Liver (tissue), 9 donors: ENCODE measurements around the gene ANKRD44. TPM values are rescaled to one million over a fixed set of nuclear protein-coding genes. Genes with fewer than 3 reads are reported as not detected.

Experiments
- DNase-seq: peaks from one replicate; pipeline ENCODE4 v3.0.0-alpha.2; 2017; ENCODE audit warnings: low spot score
- H3K27ac ChIP-seq, 2 donors: one replicate each; pipeline ENCODE4 v1.7.0; 2013; ENCODE audit warnings: inconsistent platforms in 2 of 2, low read length in 2 of 2, control low read depth in 1 of 2, low read depth in 1 of 2, mild to moderate bottlenecking in 1 of 2
- H3K27me3 ChIP-seq, 4 donors: one replicate each; pipeline versions ENCODE4 v1.6.1 to v1.7.0; 2013; ENCODE audit warnings: low read length in 3 of 4, inconsistent platforms in 1 of 4, mild to moderate bottlenecking in 1 of 4, moderate library complexity in 1 of 4; ENCODE audit not compliant: control insufficient read depth in 4 of 4, insufficient read depth in 4 of 4
- H3K36me3 ChIP-seq, 4 donors: one replicate each; pipeline versions ENCODE4 v1.6.1 to v1.7.0; 2013; ENCODE audit warnings: low read length in 3 of 4, mild to moderate bottlenecking in 3 of 4, low read depth in 1 of 4, moderate library complexity in 1 of 4; ENCODE audit not compliant: control insufficient read depth in 4 of 4, insufficient read depth in 3 of 4
- H3K4me1 ChIP-seq, 4 donors: one replicate each; pipeline versions ENCODE4 v1.6.1 to v1.7.0; 2013; ENCODE audit warnings: low read length in 3 of 4, mild to moderate bottlenecking in 3 of 4, moderate library complexity in 1 of 4; ENCODE audit not compliant: control insufficient read depth in 4 of 4, insufficient read depth in 4 of 4
- H3K4me3 ChIP-seq, 3 donors: one replicate each; pipeline versions ENCODE4 v1.6.1 to v1.7.0; 2013; ENCODE audit warnings: low read length in 3 of 3, control low read depth in 1 of 3, low read depth in 1 of 3, mild to moderate bottlenecking in 1 of 3
- H3K9ac ChIP-seq, 2 donors: one replicate each; pipeline ENCODE4 v1.7.0; 2013; ENCODE audit warnings: low read length in 2 of 2, mild to moderate bottlenecking in 2 of 2, moderate library complexity in 2 of 2, control low read depth in 1 of 2, low read depth in 1 of 2
- H3K9me3 ChIP-seq, 4 donors: one replicate each; pipeline versions ENCODE4 v1.6.1 to v1.7.0; 2013; ENCODE audit warnings: low read length in 3 of 4; ENCODE audit not compliant: control insufficient read depth in 4 of 4
- ATF3 ChIP-seq: IDR thresholded peaks from 2 replicates; pipeline ENCODE4 v1.6.1; 2016; ENCODE audit warnings: antibody characterized with exemption
- EGR1 ChIP-seq, 2 donors: IDR thresholded peaks; 2 replicates each; pipeline ENCODE4 v1.6.1; 2016 to 2018; ENCODE audit warnings: antibody characterized with exemption in 2 of 2, low read depth in 2 of 2
- FOXA1 ChIP-seq: IDR thresholded peaks from 2 replicates; pipeline ENCODE4 v1.6.1; 2016; ENCODE audit warnings: antibody characterized with exemption
- FOXA2 ChIP-seq: IDR thresholded peaks from 2 replicates; pipeline ENCODE4 v1.6.1; 2016; ENCODE audit warnings: antibody characterized with exemption
- GABPA ChIP-seq, 2 donors: IDR thresholded peaks in 1 of 2; conservative IDR thresholded peaks in 1 of 2; 2 replicates each; pipeline ENCODE4 v1.6.1; 2016; ENCODE audit warnings: antibody characterized with exemption in 2 of 2, mild to moderate bottlenecking in 1 of 2, moderate library complexity in 1 of 2
- HNF4A ChIP-seq, 2 donors: conservative IDR thresholded peaks; 2 replicates each; pipeline ENCODE4 v1.6.1; 2016; ENCODE audit warnings: antibody characterized with exemption in 2 of 2, mild to moderate bottlenecking in 2 of 2
- HNF4G ChIP-seq: IDR thresholded peaks from 2 replicates; pipeline ENCODE4 v1.6.1; 2016; ENCODE audit warnings: antibody characterized with exemption
- JUND ChIP-seq, 2 donors: IDR thresholded peaks; 2 replicates each; pipeline ENCODE4 v1.6.1; 2016; ENCODE audit warnings: antibody characterized with exemption in 2 of 2
- MAX ChIP-seq: IDR thresholded peaks from 2 replicates; pipeline ENCODE4 v1.6.1; 2016; ENCODE audit warnings: antibody characterized with exemption
- RAD21 ChIP-seq, 2 donors: IDR thresholded peaks; 2 replicates each; pipeline ENCODE4 v1.6.1; 2016; ENCODE audit warnings: antibody characterized with exemption in 2 of 2, mild to moderate bottlenecking in 2 of 2
- REST ChIP-seq: IDR thresholded peaks from 2 replicates; pipeline ENCODE4 v1.6.1; 2016; ENCODE audit warnings: antibody characterized with exemption, mild to moderate bottlenecking
- RXRA ChIP-seq, 2 donors: IDR thresholded peaks; 2 replicates each; pipeline ENCODE4 v1.6.1; 2017 to 2018; ENCODE audit warnings: antibody characterized with exemption in 2 of 2, mild to moderate bottlenecking in 1 of 2
- SP1 ChIP-seq: IDR thresholded peaks from 2 replicates; pipeline ENCODE4 v1.6.1; 2018; ENCODE audit warnings: antibody characterized with exemption, mild to moderate bottlenecking
- YY1 ChIP-seq: IDR thresholded peaks from 2 replicates; pipeline ENCODE4 v1.6.1; 2016; ENCODE audit warnings: antibody characterized with exemption, mild to moderate bottlenecking
- ZBTB33 ChIP-seq: IDR thresholded peaks from 2 replicates; pipeline ENCODE4 v1.6.1; 2016; ENCODE audit warnings: antibody characterized with exemption
- WGBS: extraction: QIAGEN DNeasy Blood & Tissue Kit; methylation state at CpG from one replicate; pipeline ENCODE4 v1.1.7; 2013; 5-methylcytosine and 5-hydroxymethylcytosine counted together
- polyA plus RNA-seq, 2 donors: library from polyadenylated mRNA; stranded (reverse) in 1 of 2; unstranded in 1 of 2; fragments of 200-250 nt in 1 of 2; fragments of >200 nt in 1 of 2; fragmentation: Nextera tagmentation in 1 of 2; extraction: Ambion mirVana in 1 of 2; gene quantifications; one replicate each; pipeline versions ENCODE4 v1.2.1 to v1.2.3, GENCODE V29; 2013 to 2015
- total RNA-seq, 2 donors: library from RNA; depleted of rRNA; stranded (reverse); fragments of >200 nt; gene quantifications; one replicate each; pipeline ENCODE4 v1.2.3, GENCODE V29; 2014
- donor health status: healthy.
- donor health status: healthy.
- donor health status: healthy.
- donor health status: healthy.
- donor health status: healthy.

The ANKRD44 gene
- total and polyA plus RNA-seq, 4 donors: 3.8 to 18.2 (median 6.8) TPM

GRCh38 chr2:197357986-197358385, 47.4 kb upstream of the ANKRD44 start:
- no peak overlapping the region for H3K9ac ChIP-seq
- DNase-seq: no peak
- H3K27me3 ChIP-seq: no peaks in the 10 kb centered on the region
- 90% methylated on average over 1 of the region's 1 CpG for WGBS
- no peaks in the 10 kb centered on the region for H3K4me1 ChIP-seq
- H3K4me3 ChIP-seq: no peak overlapping the region
- no peaks in the 10 kb centered on the region for H3K9me3 ChIP-seq
- no peak overlapping the region for H3K27ac ChIP-seq
- H3K36me3 ChIP-seq: no peaks in the 10 kb centered on the region
- no peak for TF ChIP-seq RAD21 (IDR thresholded peaks at IDR 0.05)
- TF ChIP-seq YY1: no peak
- TF ChIP-seq FOXA2: no peak
- no peak for TF ChIP-seq MAX

- DNase-seq: no peak
- TF ChIP-seq JUND (IDR thresholded peaks at IDR 0.05): no peak
- peak in 1 of 2 donors; percentile 51 for TF ChIP-seq RAD21 (IDR thresholded peaks at IDR 0.05)
- H3K27ac ChIP-seq: no peak overlapping the region
- no peak overlapping the region for H3K4me3 ChIP-seq
- H3K27me3 ChIP-seq: no peaks in the 10 kb centered on the region
- H3K9me3 ChIP-seq: no peaks in the 10 kb centered on the region
- H3K36me3 ChIP-seq: no peaks in the 10 kb centered on the region
- no peak overlapping the region for H3K9ac ChIP-seq
- H3K4me1 ChIP-seq: no peaks in the 10 kb centered on the region
- WGBS: 77% methylated on average over 5 of the region's 5 CpGs
These were observed 45.6 kb upstream of the ANKRD44 start for GRCh38 chr2:197356136-197356535.

- no peak overlapping the region for H3K27ac ChIP-seq
- 97% methylated on average over 4 of the region's 4 CpGs for WGBS
- H3K36me3 ChIP-seq: no peaks in the 10 kb centered on the region
- no peak for TF ChIP-seq RXRA (IDR thresholded peaks at IDR 0.05)
- H3K4me3 ChIP-seq: no peak overlapping the region
- no peaks in the 10 kb centered on the region for H3K27me3 ChIP-seq
- no peaks in the 10 kb centered on the region for H3K9me3 ChIP-seq
- H3K4me1 ChIP-seq: no peaks in the 10 kb centered on the region
- H3K9ac ChIP-seq: no peak overlapping the region
- no peak for DNase-seq
These were observed 43.6 kb upstream of the ANKRD44 start for GRCh38 chr2:197354169-197354558.

GRCh38 chr2:197353393-197354168, 43.0 kb upstream of the ANKRD44 start:
- H3K4me3 ChIP-seq: no peak overlapping the region
- no peaks in the 10 kb centered on the region for H3K4me1 ChIP-seq
- 77% methylated on average over 3 of the region's 3 CpGs for WGBS
- H3K9me3 ChIP-seq: no peaks in the 10 kb centered on the region
- no peak overlapping the region for H3K27ac ChIP-seq
- H3K27me3 ChIP-seq: no peaks in the 10 kb centered on the region
- H3K36me3 ChIP-seq: no peaks in the 10 kb centered on the region
- no peak overlapping the region for H3K9ac ChIP-seq
- TF ChIP-seq RAD21 (IDR thresholded peaks at IDR 0.05): no peak
- no peak for TF ChIP-seq JUND (IDR thresholded peaks at IDR 0.05)
- TF ChIP-seq HNF4G: no peak
- TF ChIP-seq ATF3: no peak
- no peak for TF ChIP-seq YY1
- no peak for TF ChIP-seq ZBTB33
- no peak for TF ChIP-seq HNF4A (conservative IDR thresholded peaks at IDR 0.05)
- TF ChIP-seq RXRA (IDR thresholded peaks at IDR 0.05): no peak
- TF ChIP-seq EGR1 (IDR thresholded peaks at IDR 0.05; ENCODE audit: low read depth in 2 of 2): no peak
- no peak for TF ChIP-seq REST
- TF ChIP-seq MAX: no peak
- TF ChIP-seq GABPA (IDR thresholded peaks at IDR 0.05 in 1 of 2, conservative IDR thresholded peaks at IDR 0.05 in 1 of 2): no peak
- TF ChIP-seq FOXA2: no peak
- TF ChIP-seq SP1: no peak
- no peak for TF ChIP-seq FOXA1
- DNase-seq: no peak
